Neural cell (in vitro differentiated cells): ENCODE measurements around the gene EML5. TPM values are rescaled to one million over a fixed set of nuclear protein-coding genes. Genes with fewer than 3 reads are reported as not detected.

ENCODE experiments used
- H2AFZ ChIP-seq: fragments of 200-600, 300-800 bp; sonication (generic), shearing (Covaris generic); 2 replicates; pipeline ENCODE4 v1.6.0; 2014; ENCODE audit warnings: low read depth, mild to moderate bottlenecking, antibody characterized with exemption, low read length, moderate library complexity
- H3F3A ChIP-seq: fragments of 200-600 bp; shearing (Covaris generic); 2 replicates; pipeline ENCODE4 v1.6.1; 2016; ENCODE audit warnings: mild to moderate bottlenecking, moderate library complexity, mixed read lengths, antibody characterized with exemption, low read length; ENCODE audit not compliant: insufficient read depth, poor library complexity, severe bottlenecking
- H3K27ac ChIP-seq: fragments of 200-600, 300-800 bp; sonication (generic), shearing (Covaris generic); 2 replicates; pipeline ENCODE4 v1.5.1; 2014; ENCODE audit warnings: mild to moderate bottlenecking, low read length, moderate library complexity
- H3K27me3 ChIP-seq: fragments of 300-800, 200-600 bp; sonication (generic), shearing (Covaris generic); 2 replicates; pipeline ENCODE4 v1.6.0; 2014; ENCODE audit warnings: mild to moderate bottlenecking, low read depth, low read length, moderate library complexity; ENCODE audit not compliant: insufficient read depth
- H3K36me3 ChIP-seq: fragments of 300-800, 200-600 bp; sonication (generic), shearing (Covaris generic); 2 replicates; pipeline ENCODE4 v1.5.1; 2014; ENCODE audit warnings: mild to moderate bottlenecking, antibody characterized with exemption, low read length, moderate library complexity; ENCODE audit not compliant: insufficient read depth
- H3K4me2 ChIP-seq: fragments of 300-800, 200-600 bp; sonication (generic), shearing (Covaris generic); 2 replicates; pipeline ENCODE4 v1.6.0; 2014; ENCODE audit warnings: mild to moderate bottlenecking, low read length
- H3K4me3 ChIP-seq: fragments of 300-800, 200-600 bp; sonication (generic), shearing (Covaris generic); 2 replicates; pipeline ENCODE4 v1.5.1; 2014; ENCODE audit warnings: mild to moderate bottlenecking, low read length, moderate library complexity
- H3K79me2 ChIP-seq: fragments of 200-600 bp; shearing (Covaris generic); replicated peaks from 2 replicates; pipeline ENCODE4 v1.6.0; 2014; ENCODE audit warnings: mild to moderate bottlenecking, low read length, moderate library complexity; ENCODE audit not compliant: insufficient read depth
- H3K9ac ChIP-seq: fragments of 300-800, 200-600 bp; sonication (generic), shearing (Covaris generic); 2 replicates; pipeline ENCODE4 v1.6.1; 2016; ENCODE audit warnings: mild to moderate bottlenecking, low read length, mixed read lengths
- H3K9me2 ChIP-seq: fragments of 200-600 bp; shearing (Covaris generic); 2 replicates; pipeline ENCODE4 v1.6.1; 2016; ENCODE audit warnings: mild to moderate bottlenecking, low read length, mixed read lengths; ENCODE audit not compliant: insufficient read depth
- H3K9me3 ChIP-seq: fragments of 200-600, 300-800 bp; sonication (generic), shearing (Covaris generic); 2 replicates; pipeline ENCODE4 v1.6.1; 2016; ENCODE audit warnings: mild to moderate bottlenecking, mixed run types, low read length, moderate library complexity, mixed read lengths
- H4K20me1 ChIP-seq: fragments of 200-600 bp; shearing (Covaris generic); 2 replicates; pipeline ENCODE4 v1.6.1; 2016; ENCODE audit warnings: mild to moderate bottlenecking, mixed run types; ENCODE audit not compliant: insufficient read depth
- EP300 ChIP-seq: fragments of 450-650 bp; conservative IDR thresholded peaks from 2 replicates; pipeline ENCODE4 v1.6.1; 2014; ENCODE audit warnings: antibody characterized with exemption, mild to moderate bottlenecking, moderate library complexity; ENCODE audit not compliant: poor library complexity, severe bottlenecking
- EZH2 ChIP-seq: fragments of 200-600, 300-800 bp; shearing (Covaris generic), sonication (generic); IDR thresholded peaks from 2 replicates; pipeline ENCODE4 v1.6.1; 2014; ENCODE audit warnings: antibody characterized with exemption, low read length, borderline replicate concordance, mild to moderate bottlenecking; ENCODE audit not compliant: insufficient read depth, poor library complexity, severe bottlenecking
- MXI1 ChIP-seq: fragments of 450-650 bp; conservative IDR thresholded peaks from 2 replicates; pipeline ENCODE4 v1.6.1; 2014; ENCODE audit warnings: antibody characterized with exemption, mild to moderate bottlenecking; ENCODE audit not compliant: poor library complexity, severe bottlenecking
- POLR2AphosphoS5 ChIP-seq: IDR thresholded peaks from 2 replicates; pipeline ENCODE4 v1.6.1; 2012
- RAD21 ChIP-seq: fragments of 450-650 bp; conservative IDR thresholded peaks from 2 replicates; pipeline ENCODE4 v1.6.1; 2014; ENCODE audit warnings: antibody characterized with exemption, mild to moderate bottlenecking, moderate library complexity
- SMC3 ChIP-seq: fragments of 450-650 bp; conservative IDR thresholded peaks from 2 replicates; pipeline ENCODE4 v1.6.1; 2014; ENCODE audit warnings: antibody characterized with exemption, mild to moderate bottlenecking, moderate library complexity; ENCODE audit not compliant: poor library complexity
- TAF1 ChIP-seq: IDR thresholded peaks from 2 replicates; pipeline ENCODE4 v1.6.1; 2012; ENCODE audit warnings: low read depth
- polyA plus RNA-seq: library from polyadenylated mRNA; depleted of rRNA; stranded (reverse); fragments of >200 nt; gene quantifications from 2 replicates; pipeline ENCODE4 v1.2.3, GENCODE V29; 2014
- TF ChIP-seq, protein P1 (sequence below): fragments of 450-650 bp; IDR thresholded peaks from 2 replicates; pipeline ENCODE4 v1.5.1; 2014; ENCODE audit warnings: antibody characterized with exemption, mild to moderate bottlenecking, moderate library complexity; ENCODE audit not compliant: poor library complexity, severe bottlenecking
- TF ChIP-seq, protein P2 (sequence below): IDR thresholded peaks from 2 replicates; pipeline ENCODE4 v1.6.1; 2012; ENCODE audit warnings: borderline replicate concordance

The EML5 gene
- polyA plus RNA-seq, 1 donor from 2014 or later: 27.5 TPM

DNA sequence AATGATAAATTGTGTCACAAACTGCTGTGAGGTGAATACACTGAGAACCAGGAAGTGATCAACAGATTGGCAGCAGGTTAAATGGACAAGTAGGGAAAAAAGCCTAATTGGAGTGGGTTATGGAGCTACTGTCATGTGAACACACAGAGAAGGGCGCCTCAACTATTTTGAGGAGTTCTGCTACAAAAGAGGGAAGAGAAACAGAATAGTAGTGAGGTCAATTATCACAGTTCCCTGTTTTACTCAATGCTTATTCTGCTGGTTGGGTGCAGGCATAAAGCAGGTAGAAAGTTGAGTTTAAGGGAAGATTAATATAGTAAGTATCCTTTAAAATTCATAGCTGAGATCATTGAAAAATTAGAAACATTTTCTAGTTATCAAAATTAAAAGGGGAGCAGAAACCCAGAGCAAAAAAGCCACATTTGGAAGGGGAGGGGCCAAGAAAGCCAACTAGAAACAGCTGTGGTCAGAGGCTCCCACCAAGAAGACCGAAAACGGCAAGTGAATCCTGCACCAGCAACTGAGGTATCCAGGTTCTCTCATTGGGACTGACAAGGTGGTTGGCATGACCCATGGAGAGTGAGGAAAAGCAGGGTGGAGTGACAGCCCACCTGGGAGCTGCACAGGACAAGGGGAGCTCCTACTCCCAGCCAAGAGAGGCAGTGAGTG, 124.2 kb downstream of the EML5 start:
- no peak overlapping the region for H2AFZ ChIP-seq
- H3K9me3 ChIP-seq: peaks cover 3% of the 10 kb centered on the region
- TF ChIP-seq, protein P1, sequence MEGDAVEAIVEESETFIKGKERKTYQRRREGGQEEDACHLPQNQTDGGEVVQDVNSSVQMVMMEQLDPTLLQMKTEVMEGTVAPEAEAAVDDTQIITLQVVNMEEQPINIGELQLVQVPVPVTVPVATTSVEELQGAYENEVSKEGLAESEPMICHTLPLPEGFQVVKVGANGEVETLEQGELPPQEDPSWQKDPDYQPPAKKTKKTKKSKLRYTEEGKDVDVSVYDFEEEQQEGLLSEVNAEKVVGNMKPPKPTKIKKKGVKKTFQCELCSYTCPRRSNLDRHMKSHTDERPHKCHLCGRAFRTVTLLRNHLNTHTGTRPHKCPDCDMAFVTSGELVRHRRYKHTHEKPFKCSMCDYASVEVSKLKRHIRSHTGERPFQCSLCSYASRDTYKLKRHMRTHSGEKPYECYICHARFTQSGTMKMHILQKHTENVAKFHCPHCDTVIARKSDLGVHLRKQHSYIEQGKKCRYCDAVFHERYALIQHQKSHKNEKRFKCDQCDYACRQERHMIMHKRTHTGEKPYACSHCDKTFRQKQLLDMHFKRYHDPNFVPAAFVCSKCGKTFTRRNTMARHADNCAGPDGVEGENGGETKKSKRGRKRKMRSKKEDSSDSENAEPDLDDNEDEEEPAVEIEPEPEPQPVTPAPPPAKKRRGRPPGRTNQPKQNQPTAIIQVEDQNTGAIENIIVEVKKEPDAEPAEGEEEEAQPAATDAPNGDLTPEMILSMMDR: no peak
- TF ChIP-seq EZH2: no peak
- TF ChIP-seq POLR2AphosphoS5: no peak
- no peak for TF ChIP-seq MXI1
- TF ChIP-seq SMC3: no peak
- TF ChIP-seq, protein P2, sequence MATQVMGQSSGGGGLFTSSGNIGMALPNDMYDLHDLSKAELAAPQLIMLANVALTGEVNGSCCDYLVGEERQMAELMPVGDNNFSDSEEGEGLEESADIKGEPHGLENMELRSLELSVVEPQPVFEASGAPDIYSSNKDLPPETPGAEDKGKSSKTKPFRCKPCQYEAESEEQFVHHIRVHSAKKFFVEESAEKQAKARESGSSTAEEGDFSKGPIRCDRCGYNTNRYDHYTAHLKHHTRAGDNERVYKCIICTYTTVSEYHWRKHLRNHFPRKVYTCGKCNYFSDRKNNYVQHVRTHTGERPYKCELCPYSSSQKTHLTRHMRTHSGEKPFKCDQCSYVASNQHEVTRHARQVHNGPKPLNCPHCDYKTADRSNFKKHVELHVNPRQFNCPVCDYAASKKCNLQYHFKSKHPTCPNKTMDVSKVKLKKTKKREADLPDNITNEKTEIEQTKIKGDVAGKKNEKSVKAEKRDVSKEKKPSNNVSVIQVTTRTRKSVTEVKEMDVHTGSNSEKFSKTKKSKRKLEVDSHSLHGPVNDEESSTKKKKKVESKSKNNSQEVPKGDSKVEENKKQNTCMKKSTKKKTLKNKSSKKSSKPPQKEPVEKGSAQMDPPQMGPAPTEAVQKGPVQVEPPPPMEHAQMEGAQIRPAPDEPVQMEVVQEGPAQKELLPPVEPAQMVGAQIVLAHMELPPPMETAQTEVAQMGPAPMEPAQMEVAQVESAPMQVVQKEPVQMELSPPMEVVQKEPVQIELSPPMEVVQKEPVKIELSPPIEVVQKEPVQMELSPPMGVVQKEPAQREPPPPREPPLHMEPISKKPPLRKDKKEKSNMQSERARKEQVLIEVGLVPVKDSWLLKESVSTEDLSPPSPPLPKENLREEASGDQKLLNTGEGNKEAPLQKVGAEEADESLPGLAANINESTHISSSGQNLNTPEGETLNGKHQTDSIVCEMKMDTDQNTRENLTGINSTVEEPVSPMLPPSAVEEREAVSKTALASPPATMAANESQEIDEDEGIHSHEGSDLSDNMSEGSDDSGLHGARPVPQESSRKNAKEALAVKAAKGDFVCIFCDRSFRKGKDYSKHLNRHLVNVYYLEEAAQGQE: no peak
- TF ChIP-seq EP300: no peak
- TF ChIP-seq RAD21: no peak
- TF ChIP-seq TAF1: no peak
- no peak overlapping the region for H3K9ac ChIP-seq
- H3K27me3 ChIP-seq: no peaks in the 10 kb centered on the region
- no peak overlapping the region for H3K27ac ChIP-seq
- no peaks in the 10 kb centered on the region for H3K36me3 ChIP-seq
- H3F3A ChIP-seq: no peaks in the 10 kb centered on the region
- no peak overlapping the region for H3K4me2 ChIP-seq
- H3K4me3 ChIP-seq: no peak overlapping the region
- H4K20me1 ChIP-seq: no peaks in the 10 kb centered on the region
- no peaks in the 10 kb centered on the region for H3K9me2 ChIP-seq
- H3K79me2 ChIP-seq: no peaks in the 10 kb centered on the region

DNA sequence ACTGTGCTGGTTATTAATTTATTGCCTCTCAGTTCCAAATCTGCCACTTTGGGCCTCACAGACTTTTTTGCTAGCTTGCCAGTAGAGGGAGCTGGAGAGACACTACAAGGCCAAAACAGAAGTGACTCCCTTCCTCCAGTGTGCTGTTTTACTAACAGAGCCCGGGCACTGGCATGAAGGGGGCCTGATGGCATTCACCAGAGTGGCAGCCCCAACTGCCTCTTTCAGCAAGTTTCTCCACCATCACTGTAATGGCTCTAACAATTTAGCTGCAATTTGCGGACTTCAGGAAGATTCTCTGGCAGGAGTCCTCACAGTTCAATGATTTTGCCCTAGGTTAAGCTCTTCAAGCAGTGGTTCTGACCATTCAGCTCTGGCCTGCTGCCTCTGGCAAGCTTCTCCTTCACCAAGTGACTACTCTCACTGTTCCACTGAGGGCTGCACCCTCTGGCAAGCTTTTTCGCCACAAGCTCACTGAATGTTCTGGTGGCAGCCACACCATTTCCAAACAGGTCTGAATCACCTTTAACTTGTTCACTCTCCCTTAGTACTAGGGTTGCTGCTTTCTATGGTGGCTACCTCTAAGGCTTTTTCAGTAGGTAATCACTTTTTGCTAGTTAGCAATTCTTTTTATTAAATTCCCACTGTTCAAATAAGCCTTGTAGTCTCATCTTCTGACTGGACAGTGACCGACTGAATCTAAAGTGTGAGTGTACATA, 125.0 kb downstream of the EML5 start:
- Histone ChIP-seq H3K4me2 (no peak overlapping the region), H3K9ac (no peak overlapping the region), H2AFZ (no peak overlapping the region), H3F3A (no peaks in the 10 kb centered on the region), H3K79me2 (no peaks in the 10 kb centered on the region), H3K9me2 (no peaks in the 10 kb centered on the region), H3K4me3 (no peak overlapping the region), H3K27me3 (no peaks in the 10 kb centered on the region), H3K9me3 (peaks cover 3% of the 10 kb centered on the region), H3K27ac (no peak overlapping the region), H3K36me3 (no peaks in the 10 kb centered on the region), H4K20me1 (no peaks in the 10 kb centered on the region)
- TF ChIP-seq RAD21 (peak; percentile 80), SMC3 (peak; percentile 83), POLR2AphosphoS5 (no peak)
- TF ChIP-seq, protein P1: peak; percentile 85
- TF ChIP-seq, protein P2: no peak
